K562 (cell line): ENCODE data around the gene EDRF1. TPM values are rescaled to one million over a fixed set of nuclear protein-coding genes. Genes with fewer than 3 reads are reported as not detected.

Experiments used
- ATAC-seq: fragments of 200-7000 bp; cut with Tn5 transposase; 3 replicates; pipeline ENCODE4 v1.9.1; 2020; ENCODE audit warnings: moderate library complexity
- BruUV-seq: library from RNA; stranded (reverse); fragments of 400-500 nt; replicated peaks from 2 replicates; lab custom pipeline; 2021; lab: Mats Ljungman, UMichigan
- CTCF ChIA-PET: fragments of 300-600 bp; formaldehyde crosslinking; extraction: SDS; loops from one replicate; lab custom pipeline; 2021; ENCODE audit warnings: low intra/inter-chr PET ratio; lab: Yijun Ruan, JAX
- POLR2A ChIA-PET: fragments of 300-600, 350-650 bp; sonication (Branson Sonifier 250); formaldehyde crosslinking; extraction: SDS; loops from one replicate; lab custom pipeline; 2021; ENCODE audit warnings: antibody characterized with exemption, inconsistent platforms; lab: Yijun Ruan, JAX
- DNase-seq, 4 experiments: peaks; one replicate each; pipeline versions ENCODE4 v3.0.0 to v3.0.0-alpha.2; 2011 to 2018; ENCODE audit warnings: low spot score in 3 of 4, mixed read lengths in 3 of 4; ENCODE audit errors: extremely low read depth in 1 of 4
- FAIRE-seq: peaks from 2 replicates; lab custom pipeline; 2011; peaks lifted over from hg19 to GRCh38; lab: Jason Lieb, UNC
- H2AFZ ChIP-seq: 2 replicates; pipeline ENCODE4 v1.6.0; 2011; ENCODE audit warnings: low read depth, low read length, control low read depth, inconsistent platforms
- H3K27ac ChIP-seq: fragments of 200-600 bp; 3 replicates; pipeline ENCODE4 v1.8.0; 2011; ENCODE audit warnings: low read depth, mild to moderate bottlenecking, control low read depth, inconsistent platforms, low read length, moderate library complexity, mixed read lengths; ENCODE audit errors: extremely low read depth
- H3K27me3 ChIP-seq, 2 experiments: fragments of 300-600 bp in 1 of 2; 2 replicates in 1 of 2; 3 replicates in 1 of 2; pipeline versions ENCODE4 v1.6.0 to v1.8.0; 2011; ENCODE audit warnings: inconsistent platforms in 2 of 2, low read length in 2 of 2, mild to moderate bottlenecking in 1 of 2, mixed read lengths in 1 of 2, moderate library complexity in 1 of 2; ENCODE audit not compliant: control insufficient read depth in 2 of 2, insufficient read depth in 2 of 2
- H3K36me3 ChIP-seq: fragments of 300-600 bp; 3 replicates; pipeline ENCODE4 v1.8.0; 2011; ENCODE audit warnings: mild to moderate bottlenecking, low read length, inconsistent platforms; ENCODE audit not compliant: control insufficient read depth, insufficient read depth
- H3K4me1 ChIP-seq, 2 experiments: fragments of 200-600 bp in 1 of 2; replicated peaks in 1 of 2; 2 replicates in 1 of 2; 3 replicates in 1 of 2; pipeline versions ENCODE4 v1.5.1 to v1.8.0; 2011; ENCODE audit warnings: inconsistent platforms in 2 of 2, low read length in 2 of 2, mild to moderate bottlenecking in 1 of 2, mixed read lengths in 1 of 2, moderate library complexity in 1 of 2; ENCODE audit not compliant: control insufficient read depth in 2 of 2, insufficient read depth in 2 of 2
- H3K4me2 ChIP-seq: 2 replicates; pipeline ENCODE4 v1.6.1; 2011; ENCODE audit warnings: low read length, control low read depth, inconsistent platforms, mixed read lengths; ENCODE audit not compliant: insufficient read depth
- H3K4me3 ChIP-seq: fragments of 200-600 bp; sonication (generic), shearing (Covaris generic); 2 replicates; pipeline ENCODE4 v1.5.1; 2016; ENCODE audit warnings: control low read depth, inconsistent platforms
- H3K79me2 ChIP-seq: fragments of 200-600 bp; 3 replicates; pipeline ENCODE4 v1.8.0; 2011; ENCODE audit warnings: low read length, inconsistent platforms; ENCODE audit not compliant: control insufficient read depth, insufficient read depth
- H3K9ac ChIP-seq, 2 experiments: 2 replicates each; pipeline versions ENCODE4 v1.6.0 to v1.6.1; 2011; ENCODE audit warnings: low read depth in 2 of 2, low read length in 2 of 2, control low read depth in 1 of 2, inconsistent platforms in 1 of 2, mild to moderate bottlenecking in 1 of 2, mixed read lengths in 1 of 2; ENCODE audit not compliant: insufficient read depth in 1 of 2
- H3K9me1 ChIP-seq: one replicate; pipeline ENCODE4 v1.6.0; 2011; ENCODE audit warnings: inconsistent platforms, mild to moderate bottlenecking, low read length, moderate library complexity; ENCODE audit not compliant: control insufficient read depth, insufficient read depth
- H3K9me3 ChIP-seq: replicated peaks from 2 replicates; pipeline ENCODE4 v1.5.1; 2011; ENCODE audit warnings: low read depth, low read length, inconsistent platforms; ENCODE audit not compliant: control insufficient read depth, insufficient read depth
- H4K20me1 ChIP-seq: replicated peaks from 2 replicates; pipeline ENCODE4 v1.6.1; 2011; ENCODE audit warnings: low read length, inconsistent platforms, mixed read lengths; ENCODE audit not compliant: control insufficient read depth, insufficient read depth
- ASH1L ChIP-seq: fragments of 450-650 bp; IDR thresholded peaks from 2 replicates; pipeline ENCODE4 v1.6.1; 2018; ENCODE audit warnings: borderline replicate concordance, mild to moderate bottlenecking, low read depth; ENCODE audit not compliant: partially characterized antibody
- ATF7 ChIP-seq: fragments of 450-650 bp; IDR thresholded peaks from 2 replicates; pipeline ENCODE4 v1.7.1; 2014; ENCODE audit warnings: mild to moderate bottlenecking, moderate library complexity
- GATAD2A ChIP-seq: fragments of 450-650 bp; IDR thresholded peaks from 2 replicates; pipeline ENCODE4 v1.6.1; 2017
- MECOM ChIP-seq: fragments of 250-450 bp; sonication (Bioruptor Pico); IDR thresholded peaks from 2 replicates; pipeline ENCODE4 v1.8.0; 2022; ENCODE audit warnings: inconsistent platforms
- NR2F6 ChIP-seq: fragments of 450-650 bp; formaldehyde crosslinking; IDR thresholded peaks from 2 replicates; pipeline ENCODE4 v1.4.0; 2020; ENCODE audit warnings: mild to moderate bottlenecking
- PRPF4 ChIP-seq: fragments of 200-400 bp; formaldehyde crosslinking; IDR thresholded peaks from one replicate; pipeline ENCODE4 v1.6.1; 2017; ENCODE audit warnings: low read length, low read depth, mild to moderate bottlenecking; ENCODE audit not compliant: insufficient read depth, poor library complexity, severe bottlenecking
- TARDBP ChIP-seq: fragments of 450-650 bp; IDR thresholded peaks from 2 replicates; pipeline ENCODE4 v1.6.1; 2016
- ZBTB49 ChIP-seq: sonication (generic); formaldehyde crosslinking; IDR thresholded peaks from 2 replicates; pipeline ENCODE4 v1.8.0; 2022; ENCODE audit warnings: missing genetic modification reagents, mild to moderate bottlenecking, borderline replicate concordance
- ZBTB5 ChIP-seq: fragments of 450-650 bp; IDR thresholded peaks from 2 replicates; pipeline ENCODE4 v1.6.1; 2017; ENCODE audit warnings: antibody characterized with exemption
- ZNF263 ChIP-seq: sonication (generic); formaldehyde crosslinking; IDR thresholded peaks from 2 replicates; pipeline ENCODE4 v1.8.0; 2022; ENCODE audit warnings: mild to moderate bottlenecking, missing genetic modification reagents, borderline replicate concordance
- ZNF280A ChIP-seq: fragments of 450-650 bp; IDR thresholded peaks from 2 replicates; pipeline ENCODE4 v1.6.1; 2018; ENCODE audit warnings: mild to moderate bottlenecking, low read depth; ENCODE audit not compliant: partially characterized antibody
- WGBS: fragments of 100-300 bp; shearing (Covaris generic); methylation state at CpG from one replicate; pipeline ENCODE4 v1.1.6; 2016; ENCODE audit warnings: low coverage, mixed read lengths; ENCODE audit not compliant: insufficient coverage; ENCODE audit errors: missing lambda C conversion rate; 5-methylcytosine and 5-hydroxymethylcytosine counted together
- in situ Hi-C: fragments of 300-500 bp; cut with MboI; formaldehyde crosslinking; loops from 4 replicates; pipeline ENCODE4 v1.15.0; 2018; ENCODE audit warnings: inconsistent platforms, mixed read lengths
- intact Hi-C: fragments of 100-400 bp; cut with micrococcal nuclease; formaldehyde crosslinking; loops from 2 replicates; pipeline ENCODE4 v1.14.2; 2022
- polyA plus RNA-seq, 8 experiments: library from polyadenylated mRNA; depleted of rRNA in 4 of 8; stranded (reverse) in 5 of 8; unstranded in 3 of 8; fragments of >200 nt; fragmentation: Nextera tagmentation in 2 of 8; fragmentation: Illumina TruSeq in 1 of 8; extraction: Ambion mirVana in 2 of 8; extraction: Trizol in 1 of 8; gene quantifications; 2 replicates each; pipeline versions ENCODE4 v1.2.1 to v1.2.3, GENCODE V29; 2011 to 2014; ENCODE audit warnings: inconsistent platforms in 1 of 8, missing spikeins in 1 of 8
- total RNA-seq, 7 experiments: library from RNA; depleted of rRNA in 6 of 7; stranded (reverse); fragments of >200 nt in 6 of 7; fragmentation: Illumina TruSeq in 2 of 7; extraction: Trizol in 2 of 7; gene quantifications; 2 replicates each; pipeline versions ENCODE4 v1.2.1 to v1.2.3, GENCODE V29; 2011 to 2021; ENCODE audit warnings: low replicate concordance in 1 of 7
- TF ChIP-seq, protein P1 (sequence below): conservative IDR thresholded peaks from 2 replicates; pipeline ENCODE4 v1.6.1; 2011; ENCODE audit warnings: low read depth, mild to moderate bottlenecking, low read length; ENCODE audit not compliant: control insufficient read depth
- TF ChIP-seq, protein P2 (sequence below): fragments of 450-650 bp; formaldehyde crosslinking; IDR thresholded peaks from 2 replicates; pipeline ENCODE4 v1.4.0; 2020; ENCODE audit warnings: mild to moderate bottlenecking, moderate library complexity

Gene EDRF1
- total and polyA plus RNA-seq, 9 of the 15 experiments (the other 6 are each of a cell fraction or from before 2014, with no cell fraction given) = 7.6 to 26.0 (median 18.6) TPM

GRCh38 chr10:125795637-125796190 is 76.2 kb downstream of the EDRF1 start:
- Histone ChIP-seq H3K27ac (no peak overlapping the region), H3K36me3 (peaks cover 37% of the 10 kb centered on the region; the same call in 2 of the 3 replicates), H3K9ac (no peak overlapping the region), H2AFZ (no peak overlapping the region), H3K79me2 (no peaks in the 10 kb centered on the region), H3K4me2 (no peak overlapping the region), H3K9me1 (peaks cover 2% of the 10 kb centered on the region), H3K9me3 (no peaks in the 10 kb centered on the region), H3K4me3 (no peak overlapping the region), H3K4me1 (peaks cover 0 to 4% of the 10 kb centered on the region in 2 experiments; a peak in 2 of 5 replicates), H3K27me3 (no peaks in the 10 kb centered on the region), H4K20me1 (no peaks in the 10 kb centered on the region; the same call in 1 of the 2 replicates)
- intact Hi-C loops = no loop called here
- BruUV-seq = no TSS peak
- CTCF ChIA-PET = no interaction called here
- POLR2A ChIA-PET = interaction anchor here (1.2 to 2.3 kb wide), 5 partner anchors 9 to 13 kb away, joined by 4 to 5 read pairs (median 5); no protein-coding TSS in a partner anchor
- ATAC-seq = no peak
- 58% methylated on average over 7 of the region's 8 CpGs for WGBS
- in situ Hi-C loops = no loop called here
- DNase-seq = no peak
- no peak for FAIRE-seq
- TF ChIP-seq PRPF4 = no peak
- TF ChIP-seq TARDBP = no peak
- no peak for TF ChIP-seq ZBTB5
- no peak for TF ChIP-seq ZNF263 (CRISPR knock-in tag)
- no peak for TF ChIP-seq NR2F6 (CRISPR knock-in tag)
- no peak for TF ChIP-seq ATF7
- TF ChIP-seq, protein P1, sequence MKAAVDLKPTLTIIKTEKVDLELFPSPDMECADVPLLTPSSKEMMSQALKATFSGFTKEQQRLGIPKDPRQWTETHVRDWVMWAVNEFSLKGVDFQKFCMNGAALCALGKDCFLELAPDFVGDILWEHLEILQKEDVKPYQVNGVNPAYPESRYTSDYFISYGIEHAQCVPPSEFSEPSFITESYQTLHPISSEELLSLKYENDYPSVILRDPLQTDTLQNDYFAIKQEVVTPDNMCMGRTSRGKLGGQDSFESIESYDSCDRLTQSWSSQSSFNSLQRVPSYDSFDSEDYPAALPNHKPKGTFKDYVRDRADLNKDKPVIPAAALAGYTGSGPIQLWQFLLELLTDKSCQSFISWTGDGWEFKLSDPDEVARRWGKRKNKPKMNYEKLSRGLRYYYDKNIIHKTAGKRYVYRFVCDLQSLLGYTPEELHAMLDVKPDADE = no peak
- TF ChIP-seq, protein P2, sequence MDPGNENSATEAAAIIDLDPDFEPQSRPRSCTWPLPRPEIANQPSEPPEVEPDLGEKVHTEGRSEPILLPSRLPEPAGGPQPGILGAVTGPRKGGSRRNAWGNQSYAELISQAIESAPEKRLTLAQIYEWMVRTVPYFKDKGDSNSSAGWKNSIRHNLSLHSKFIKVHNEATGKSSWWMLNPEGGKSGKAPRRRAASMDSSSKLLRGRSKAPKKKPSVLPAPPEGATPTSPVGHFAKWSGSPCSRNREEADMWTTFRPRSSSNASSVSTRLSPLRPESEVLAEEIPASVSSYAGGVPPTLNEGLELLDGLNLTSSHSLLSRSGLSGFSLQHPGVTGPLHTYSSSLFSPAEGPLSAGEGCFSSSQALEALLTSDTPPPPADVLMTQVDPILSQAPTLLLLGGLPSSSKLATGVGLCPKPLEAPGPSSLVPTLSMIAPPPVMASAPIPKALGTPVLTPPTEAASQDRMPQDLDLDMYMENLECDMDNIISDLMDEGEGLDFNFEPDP = no peak
- no peak for TF ChIP-seq ZBTB49
- TF ChIP-seq ASH1L = no peak
- TF ChIP-seq GATAD2A = no peak
- TF ChIP-seq MECOM (CRISPR knock-in tag) = no peak
- TF ChIP-seq ZNF280A = no peak
